H1 (cell line): ENCODE data around the gene F11. TPM values are rescaled to one million over a fixed set of nuclear protein-coding genes. Genes with fewer than 3 reads are reported as not detected.

Experiments used
- HDAC2 ChIP-seq, 2 experiments: fragments of 300-600 bp in 1 of 2; sonication (generic) in 1 of 2; IDR thresholded peaks; 2 replicates each; pipeline ENCODE4 v1.6.1; 2011 to 2012; ENCODE audit warnings: low read depth in 2 of 2, low read length in 2 of 2, mild to moderate bottlenecking in 2 of 2, moderate library complexity in 2 of 2, borderline replicate concordance in 1 of 2, inconsistent platforms in 1 of 2
- RAD21 ChIP-seq, 2 experiments: IDR thresholded peaks in 1 of 2; conservative IDR thresholded peaks in 1 of 2; 2 replicates each; pipeline ENCODE4 v1.6.1; 2011; ENCODE audit warnings: low read depth in 2 of 2, low read length in 2 of 2, improper control_type of control experiment in 1 of 2, inconsistent platforms in 1 of 2, mild to moderate bottlenecking in 1 of 2, moderate library complexity in 1 of 2
- RXRA ChIP-seq: IDR thresholded peaks from 2 replicates; pipeline ENCODE4 v1.6.1; 2011; ENCODE audit warnings: low read depth, mild to moderate bottlenecking, low read length, moderate library complexity; ENCODE audit not compliant: insufficient read depth
- polyA plus RNA-seq, 7 experiments: library from polyadenylated mRNA; depleted of rRNA in 3 of 7; stranded (reverse) in 5 of 7; unstranded in 2 of 7; fragments of >200 nt in 5 of 7; fragments of 200-250 nt in 2 of 7; gene quantifications; 1 replicate in 5 of 7; 2 replicates in 1 of 7; 4 replicates in 1 of 7; pipeline versions ENCODE4 v1.2.1 to v1.2.3, GENCODE V29; 2011 to 2013; ENCODE audit warnings: missing spikeins in 2 of 7, mixed read lengths in 2 of 7
- total RNA-seq: library from RNA; stranded (reverse); fragmentation: NEBNext Ultra II Directional; extraction: Animal tissue kit (Norgen Biotek cat#: 25700); gene quantifications from 2 replicates; pipeline ENCODE4 v1.2.1, GENCODE V29; 2021
- TF ChIP-seq, protein P1 (sequence below): fragments of 300-600 bp; sonication (generic); IDR thresholded peaks from 2 replicates; pipeline ENCODE4 v1.7.1; 2012; ENCODE audit warnings: low read length, moderate library complexity, mild to moderate bottlenecking, inconsistent platforms; ENCODE audit not compliant: insufficient replicate concordance
- TF ChIP-seq, protein P2 (sequence below): IDR thresholded peaks from 2 replicates; pipeline ENCODE4 v1.6.1; 2011; ENCODE audit warnings: low read length, improper control_type of control experiment

The F11 gene
- total and polyA plus RNA-seq, 2 of the 8 experiments (the other 6 are each of a cell fraction or from before 2014, with no cell fraction given): 0.27 to 0.99 TPM

DNA sequence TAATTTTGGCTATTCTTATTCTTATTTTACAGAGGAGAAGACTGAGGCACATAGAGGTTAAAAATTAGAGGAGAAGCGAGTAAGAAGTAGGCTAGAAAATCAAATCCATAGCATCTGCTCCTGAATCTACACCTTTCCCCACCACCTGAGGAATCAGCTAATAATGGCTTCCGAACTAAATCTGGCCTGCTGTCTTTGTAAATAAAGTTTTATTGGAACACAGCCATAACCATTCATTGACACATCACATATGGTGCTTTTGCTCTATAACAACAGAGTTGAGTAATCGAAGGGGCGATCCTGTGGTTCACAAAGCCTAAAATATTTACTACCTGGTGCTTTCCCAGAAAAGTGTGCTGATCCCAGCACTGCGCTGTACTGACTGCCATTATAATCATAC is 38.2 kb downstream of the F11 start (continued):
- TF ChIP-seq, protein P1, sequence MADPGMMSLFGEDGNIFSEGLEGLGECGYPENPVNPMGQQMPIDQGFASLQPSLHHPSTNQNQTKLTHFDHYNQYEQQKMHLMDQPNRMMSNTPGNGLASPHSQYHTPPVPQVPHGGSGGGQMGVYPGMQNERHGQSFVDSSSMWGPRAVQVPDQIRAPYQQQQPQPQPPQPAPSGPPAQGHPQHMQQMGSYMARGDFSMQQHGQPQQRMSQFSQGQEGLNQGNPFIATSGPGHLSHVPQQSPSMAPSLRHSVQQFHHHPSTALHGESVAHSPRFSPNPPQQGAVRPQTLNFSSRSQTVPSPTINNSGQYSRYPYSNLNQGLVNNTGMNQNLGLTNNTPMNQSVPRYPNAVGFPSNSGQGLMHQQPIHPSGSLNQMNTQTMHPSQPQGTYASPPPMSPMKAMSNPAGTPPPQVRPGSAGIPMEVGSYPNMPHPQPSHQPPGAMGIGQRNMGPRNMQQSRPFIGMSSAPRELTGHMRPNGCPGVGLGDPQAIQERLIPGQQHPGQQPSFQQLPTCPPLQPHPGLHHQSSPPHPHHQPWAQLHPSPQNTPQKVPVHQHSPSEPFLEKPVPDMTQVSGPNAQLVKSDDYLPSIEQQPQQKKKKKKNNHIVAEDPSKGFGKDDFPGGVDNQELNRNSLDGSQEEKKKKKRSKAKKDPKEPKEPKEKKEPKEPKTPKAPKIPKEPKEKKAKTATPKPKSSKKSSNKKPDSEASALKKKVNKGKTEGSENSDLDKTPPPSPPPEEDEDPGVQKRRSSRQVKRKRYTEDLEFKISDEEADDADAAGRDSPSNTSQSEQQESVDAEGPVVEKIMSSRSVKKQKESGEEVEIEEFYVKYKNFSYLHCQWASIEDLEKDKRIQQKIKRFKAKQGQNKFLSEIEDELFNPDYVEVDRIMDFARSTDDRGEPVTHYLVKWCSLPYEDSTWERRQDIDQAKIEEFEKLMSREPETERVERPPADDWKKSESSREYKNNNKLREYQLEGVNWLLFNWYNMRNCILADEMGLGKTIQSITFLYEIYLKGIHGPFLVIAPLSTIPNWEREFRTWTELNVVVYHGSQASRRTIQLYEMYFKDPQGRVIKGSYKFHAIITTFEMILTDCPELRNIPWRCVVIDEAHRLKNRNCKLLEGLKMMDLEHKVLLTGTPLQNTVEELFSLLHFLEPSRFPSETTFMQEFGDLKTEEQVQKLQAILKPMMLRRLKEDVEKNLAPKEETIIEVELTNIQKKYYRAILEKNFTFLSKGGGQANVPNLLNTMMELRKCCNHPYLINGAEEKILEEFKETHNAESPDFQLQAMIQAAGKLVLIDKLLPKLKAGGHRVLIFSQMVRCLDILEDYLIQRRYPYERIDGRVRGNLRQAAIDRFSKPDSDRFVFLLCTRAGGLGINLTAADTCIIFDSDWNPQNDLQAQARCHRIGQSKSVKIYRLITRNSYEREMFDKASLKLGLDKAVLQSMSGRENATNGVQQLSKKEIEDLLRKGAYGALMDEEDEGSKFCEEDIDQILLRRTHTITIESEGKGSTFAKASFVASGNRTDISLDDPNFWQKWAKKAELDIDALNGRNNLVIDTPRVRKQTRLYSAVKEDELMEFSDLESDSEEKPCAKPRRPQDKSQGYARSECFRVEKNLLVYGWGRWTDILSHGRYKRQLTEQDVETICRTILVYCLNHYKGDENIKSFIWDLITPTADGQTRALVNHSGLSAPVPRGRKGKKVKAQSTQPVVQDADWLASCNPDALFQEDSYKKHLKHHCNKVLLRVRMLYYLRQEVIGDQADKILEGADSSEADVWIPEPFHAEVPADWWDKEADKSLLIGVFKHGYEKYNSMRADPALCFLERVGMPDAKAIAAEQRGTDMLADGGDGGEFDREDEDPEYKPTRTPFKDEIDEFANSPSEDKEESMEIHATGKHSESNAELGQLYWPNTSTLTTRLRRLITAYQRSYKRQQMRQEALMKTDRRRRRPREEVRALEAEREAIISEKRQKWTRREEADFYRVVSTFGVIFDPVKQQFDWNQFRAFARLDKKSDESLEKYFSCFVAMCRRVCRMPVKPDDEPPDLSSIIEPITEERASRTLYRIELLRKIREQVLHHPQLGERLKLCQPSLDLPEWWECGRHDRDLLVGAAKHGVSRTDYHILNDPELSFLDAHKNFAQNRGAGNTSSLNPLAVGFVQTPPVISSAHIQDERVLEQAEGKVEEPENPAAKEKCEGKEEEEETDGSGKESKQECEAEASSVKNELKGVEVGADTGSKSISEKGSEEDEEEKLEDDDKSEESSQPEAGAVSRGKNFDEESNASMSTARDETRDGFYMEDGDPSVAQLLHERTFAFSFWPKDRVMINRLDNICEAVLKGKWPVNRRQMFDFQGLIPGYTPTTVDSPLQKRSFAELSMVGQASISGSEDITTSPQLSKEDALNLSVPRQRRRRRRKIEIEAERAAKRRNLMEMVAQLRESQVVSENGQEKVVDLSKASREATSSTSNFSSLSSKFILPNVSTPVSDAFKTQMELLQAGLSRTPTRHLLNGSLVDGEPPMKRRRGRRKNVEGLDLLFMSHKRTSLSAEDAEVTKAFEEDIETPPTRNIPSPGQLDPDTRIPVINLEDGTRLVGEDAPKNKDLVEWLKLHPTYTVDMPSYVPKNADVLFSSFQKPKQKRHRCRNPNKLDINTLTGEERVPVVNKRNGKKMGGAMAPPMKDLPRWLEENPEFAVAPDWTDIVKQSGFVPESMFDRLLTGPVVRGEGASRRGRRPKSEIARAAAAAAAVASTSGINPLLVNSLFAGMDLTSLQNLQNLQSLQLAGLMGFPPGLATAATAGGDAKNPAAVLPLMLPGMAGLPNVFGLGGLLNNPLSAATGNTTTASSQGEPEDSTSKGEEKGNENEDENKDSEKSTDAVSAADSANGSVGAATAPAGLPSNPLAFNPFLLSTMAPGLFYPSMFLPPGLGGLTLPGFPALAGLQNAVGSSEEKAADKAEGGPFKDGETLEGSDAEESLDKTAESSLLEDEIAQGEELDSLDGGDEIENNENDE: no peak
- TF ChIP-seq RXRA: no peak
- TF ChIP-seq HDAC2 (IDR thresholded peaks at IDR 0.05; ENCODE audit: borderline replicate concordance in 1 of 2, low read depth in 2 of 2, low read length in 2 of 2): no peak
- TF ChIP-seq RAD21 (IDR thresholded peaks at IDR 0.05 in 1 of 2, conservative IDR thresholded peaks at IDR 0.05 in 1 of 2; ENCODE audit: low read depth in 2 of 2, low read length in 2 of 2): no peak
- TF ChIP-seq, protein P2, sequence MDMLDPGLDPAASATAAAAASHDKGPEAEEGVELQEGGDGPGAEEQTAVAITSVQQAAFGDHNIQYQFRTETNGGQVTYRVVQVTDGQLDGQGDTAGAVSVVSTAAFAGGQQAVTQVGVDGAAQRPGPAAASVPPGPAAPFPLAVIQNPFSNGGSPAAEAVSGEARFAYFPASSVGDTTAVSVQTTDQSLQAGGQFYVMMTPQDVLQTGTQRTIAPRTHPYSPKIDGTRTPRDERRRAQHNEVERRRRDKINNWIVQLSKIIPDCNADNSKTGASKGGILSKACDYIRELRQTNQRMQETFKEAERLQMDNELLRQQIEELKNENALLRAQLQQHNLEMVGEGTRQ: no peak
